ENCODE results near the gene TTLL13.

- TF ChIP-seq POLR2AphosphoS5 (IDR thresholded peaks at IDR 0.05; ENCODE audit: low read depth, low read length) (no peak), POLR2A (IDR thresholded peaks at IDR 0.05; ENCODE audit: low read depth, low read length) (no peak), TAF1 (IDR thresholded peaks at IDR 0.05; ENCODE audit: low read depth, low read length) (no peak)
Observed at GRCh38 chr15:90239371-90239770, 10.0 kb upstream of the TTLL13 start.

Data from GM12891 (cell line).